ENCODE data around the gene SYNPO2. TPM values are rescaled to one million over a fixed set of nuclear protein-coding genes. Genes with fewer than 3 reads are reported as not detected.
A peak's percentile ranks its signal among the peaks of the same experiment; 100 is the strongest.

The SYNPO2 gene
- total and polyA plus RNA-seq, 3 experiments from 2014 or later = 0.16 to 0.22 (median 0.21) TPM

DNA sequence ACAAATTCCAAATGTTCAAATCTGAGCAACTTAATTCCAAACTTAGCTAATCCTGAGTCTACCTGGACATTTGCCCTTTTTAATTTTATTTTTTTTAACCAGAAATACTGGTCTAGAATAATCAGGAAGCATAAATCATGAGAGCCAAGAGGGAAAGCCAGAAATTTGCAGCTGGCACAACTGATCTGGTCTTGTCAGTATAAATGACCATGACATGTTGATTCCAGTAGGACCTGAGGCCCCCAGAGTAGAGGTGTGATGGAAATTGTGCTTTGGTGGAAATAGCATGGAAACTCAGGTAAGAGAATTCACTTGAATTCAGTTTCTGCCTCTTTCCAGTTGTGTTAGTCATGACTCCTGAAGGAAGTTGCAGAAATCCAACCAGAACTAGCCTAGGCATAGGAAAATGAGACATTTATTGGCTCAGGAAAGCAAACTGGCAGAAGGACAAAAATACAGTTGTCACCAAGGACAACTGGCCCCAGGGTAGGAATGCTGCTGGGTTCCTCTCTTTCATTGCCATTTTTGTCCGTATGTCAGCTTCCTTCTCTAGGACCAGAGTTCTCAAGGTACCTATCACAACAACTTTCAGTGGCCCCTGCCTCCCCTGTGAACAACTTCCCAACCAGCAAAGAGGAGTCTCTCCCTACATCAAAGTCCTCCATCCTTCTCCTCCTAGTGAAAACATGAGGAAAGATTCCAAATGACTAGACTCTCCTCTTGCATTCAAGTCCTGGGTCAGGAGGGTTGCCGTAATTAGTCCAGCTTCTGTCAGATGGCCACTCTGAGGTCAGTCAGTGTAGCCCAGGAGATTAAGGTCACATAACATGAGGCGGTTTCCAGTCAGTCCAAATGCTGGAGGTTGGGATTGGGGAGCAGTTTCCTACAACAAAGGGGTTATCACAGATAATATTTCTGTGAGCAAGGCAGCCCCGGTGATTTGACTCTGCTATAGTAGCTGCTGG, 217.7 kb downstream of the SYNPO2 start:
- Histone ChIP-seq H3K27me3 (ENCODE audit: insufficient read depth, low read length, poor library complexity, severe bottlenecking) (no peaks in the 10 kb centered on the region), H3K4me1 (ENCODE audit: insufficient read depth, low read length) (no peaks in the 10 kb centered on the region), H3K4me3 (ENCODE audit: low read length) (no peak overlapping the region), H3K9me3 (ENCODE audit: low read length) (no peaks in the 10 kb centered on the region), H3K27ac (ENCODE audit: low read depth, low read length) (no peak overlapping the region), H3K36me3 (ENCODE audit: insufficient read depth, low read length) (no peaks in the 10 kb centered on the region)
- Mint-ChIP-seq H3K27ac (peak overlapping the region in 1 of 8 donors; percentile 76), H3K36me3 (no peaks in the 10 kb centered on the region), H3K9me3 (no peaks in the 10 kb centered on the region), H3K27me3 (peaks cover 1 to 3% of the 10 kb centered on the region in 2 donors), H3K4me3 (no peak overlapping the region), H3K4me1 (peaks cover 0 to 8% (median 4%) of the 10 kb centered on the region in 3 donors)
- POLR2A ChIA-PET = no interaction called here
- CTCF ChIA-PET = no interaction called here
- no peak for DNase-seq

GRCh38 chr4:119110121-119110520, 221.5 kb downstream of the SYNPO2 start:
- H3K27ac ChIP-seq (ENCODE audit: low read depth, low read length) = no peak overlapping the region
- no peaks in the 10 kb centered on the region for H3K36me3 ChIP-seq (ENCODE audit: insufficient read depth, low read length)
- Mint-ChIP-seq H3K27me3 (peaks cover 1 to 10% of the 10 kb centered on the region in 2 donors), H3K27ac (no peak overlapping the region), H3K4me1 (peaks cover 4 to 9% (median 4%) of the 10 kb centered on the region in 3 donors), H3K4me3 (no peak overlapping the region), H3K9me3 (no peaks in the 10 kb centered on the region), H3K36me3 (no peaks in the 10 kb centered on the region)
- H3K4me3 ChIP-seq (ENCODE audit: low read length) = no peak overlapping the region
- CTCF ChIA-PET = no interaction called here
- POLR2A ChIA-PET = no interaction called here
- no peaks in the 10 kb centered on the region for H3K4me1 ChIP-seq (ENCODE audit: insufficient read depth, low read length)
- H3K9me3 ChIP-seq (ENCODE audit: low read length) = no peaks in the 10 kb centered on the region
- DNase-seq = no peak
- H3K27me3 ChIP-seq (ENCODE audit: insufficient read depth, low read length, poor library complexity, severe bottlenecking) = no peaks in the 10 kb centered on the region

Other genes starting within 250 kb of the SYNPO2 start
- 10 to 100 TPM; 42.9 to 46.8 TPM for gene METTL14, start 203.5 kb upstream of the SYNPO2 start, total RNA-seq
- gene METTL14, start 203.5 kb upstream of the SYNPO2 start, polyA plus RNA-seq = 36.7 TPM
- gene SEC24D, start 52.7 kb upstream of the SYNPO2 start, total RNA-seq = 10 to 100 TPM; 22.7 to 24.3 TPM
- 23.8 TPM for gene SEC24D, start 52.7 kb upstream of the SYNPO2 start, polyA plus RNA-seq
- not detected for gene MYOZ2, start 247.0 kb downstream of the SYNPO2 start, total RNA-seq
- not detected for gene MYOZ2, start 247.0 kb downstream of the SYNPO2 start, polyA plus RNA-seq

Measured in CD8-positive, alpha-beta memory T cell (primary cell).